GM19239 (cell line): Measurements from ENCODE around the gene SORCS1.

ENCODE experiments used
- DNase-seq: peaks from one replicate; pipeline ENCODE4 v3.0.0; 2011; ENCODE audit warnings: low spot score; ENCODE audit not compliant: insufficient read length
- FAIRE-seq: peaks from 2 replicates; lab custom pipeline; 2011; peaks lifted over from hg19 to GRCh38; lab: Jason Lieb, UNC

Gene SORCS1

GRCh38 chr10:107118866-107119265 lies 45.6 kb downstream of the SORCS1 start:
- no peak for FAIRE-seq
- no peak for DNase-seq

GRCh38 chr10:107104026-107104652 lies 60.4 kb downstream of the SORCS1 start:
- FAIRE-seq (no peak), DNase-seq (no peak)

- FAIRE-seq: no peak
Observed at GRCh38 chr10:107103174-107104025, 61.1 kb downstream of the SORCS1 start.

GRCh38 chr10:107098326-107098725 lies 66.2 kb downstream of the SORCS1 start:
- DNase-seq: no peak
- FAIRE-seq: no peak

More at GRCh38 chr10:107103174-107104025, 61.1 kb downstream of the SORCS1 start:
- DNase-seq: no peak

- DNase-seq (no peak), FAIRE-seq (no peak)
Observed at GRCh38 chr10:107094824-107095522, 69.5 kb downstream of the SORCS1 start.

- DNase-seq (no peak), FAIRE-seq (no peak)
Observed at GRCh38 chr10:107092321-107092720, 72.2 kb downstream of the SORCS1 start.

- FAIRE-seq (no peak), DNase-seq (no peak)
Observed at GRCh38 chr10:107091126-107091525, 73.4 kb downstream of the SORCS1 start.

GRCh38 chr10:107085665-107086525 lies 78.6 kb downstream of the SORCS1 start:
- no peak for DNase-seq
- FAIRE-seq: no peak

GRCh38 chr10:107083388-107084009 lies 81.0 kb downstream of the SORCS1 start:
- FAIRE-seq: no peak
- no peak for DNase-seq

- FAIRE-seq (no peak), DNase-seq (no peak)
Observed at GRCh38 chr10:107081644-107082043, 82.9 kb downstream of the SORCS1 start.

- DNase-seq (no peak), FAIRE-seq (no peak)
Observed at GRCh38 chr10:107075117-107075516, 89.4 kb downstream of the SORCS1 start.

GRCh38 chr10:107072786-107073185 lies 91.7 kb downstream of the SORCS1 start:
- no peak for FAIRE-seq
- no peak for DNase-seq

GRCh38 chr10:107072028-107072427 lies 92.5 kb downstream of the SORCS1 start:
- no peak for FAIRE-seq
- DNase-seq: no peak

GRCh38 chr10:107071301-107071700 lies 93.2 kb downstream of the SORCS1 start:
- DNase-seq (no peak), FAIRE-seq (no peak)

- DNase-seq (no peak), FAIRE-seq (no peak)
Observed at GRCh38 chr10:107067843-107068242, 96.7 kb downstream of the SORCS1 start.

- no peak for DNase-seq
- FAIRE-seq: no peak
Observed at GRCh38 chr10:107064075-107064474, 100.4 kb downstream of the SORCS1 start.

- FAIRE-seq (no peak), DNase-seq (no peak)
Observed at GRCh38 chr10:107059872-107060271, 104.6 kb downstream of the SORCS1 start.

GRCh38 chr10:107059068-107059804 lies 105.3 kb downstream of the SORCS1 start:
- FAIRE-seq (no peak), DNase-seq (no peak)

- DNase-seq: no peak
- FAIRE-seq: no peak
Observed at GRCh38 chr10:107058331-107058730, 106.2 kb downstream of the SORCS1 start.
